GM10266 (cell line): ENCODE data around the gene TNRC18.

Experiments
- DNase-seq: peaks from one replicate; pipeline ENCODE4 v3.0.0; 2012; ENCODE audit errors: extremely low spot score
- TF ChIP-seq, protein P1 (sequence below): IDR thresholded peaks from 2 replicates; pipeline ENCODE4 v1.5.1; 2012; ENCODE audit warnings: mild to moderate bottlenecking, low read depth; ENCODE audit not compliant: control insufficient read depth, insufficient read depth; ENCODE audit errors: missing control alignments

The TNRC18 gene

DNA sequence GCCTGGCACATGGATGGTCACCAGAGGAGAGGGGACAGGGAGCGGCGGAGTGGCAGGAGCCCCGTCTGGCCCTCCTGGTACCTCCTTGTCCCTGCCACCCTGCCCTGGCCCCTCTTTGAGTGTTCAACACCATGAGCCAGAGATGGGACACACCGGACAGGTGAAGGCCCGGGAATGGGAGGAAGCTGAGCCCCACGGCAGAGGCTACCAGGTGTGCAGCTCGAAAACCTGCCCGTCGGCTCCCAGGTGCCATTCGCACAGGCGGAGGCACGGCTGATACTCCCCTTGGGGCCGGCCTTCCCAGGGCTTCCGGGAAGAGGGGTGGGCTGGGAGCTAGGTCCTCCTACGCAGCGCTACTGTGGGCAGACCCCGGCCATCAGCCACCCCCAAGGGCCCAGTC lies 44.1 kb downstream of the TNRC18 start:
- TF ChIP-seq, protein P1, sequence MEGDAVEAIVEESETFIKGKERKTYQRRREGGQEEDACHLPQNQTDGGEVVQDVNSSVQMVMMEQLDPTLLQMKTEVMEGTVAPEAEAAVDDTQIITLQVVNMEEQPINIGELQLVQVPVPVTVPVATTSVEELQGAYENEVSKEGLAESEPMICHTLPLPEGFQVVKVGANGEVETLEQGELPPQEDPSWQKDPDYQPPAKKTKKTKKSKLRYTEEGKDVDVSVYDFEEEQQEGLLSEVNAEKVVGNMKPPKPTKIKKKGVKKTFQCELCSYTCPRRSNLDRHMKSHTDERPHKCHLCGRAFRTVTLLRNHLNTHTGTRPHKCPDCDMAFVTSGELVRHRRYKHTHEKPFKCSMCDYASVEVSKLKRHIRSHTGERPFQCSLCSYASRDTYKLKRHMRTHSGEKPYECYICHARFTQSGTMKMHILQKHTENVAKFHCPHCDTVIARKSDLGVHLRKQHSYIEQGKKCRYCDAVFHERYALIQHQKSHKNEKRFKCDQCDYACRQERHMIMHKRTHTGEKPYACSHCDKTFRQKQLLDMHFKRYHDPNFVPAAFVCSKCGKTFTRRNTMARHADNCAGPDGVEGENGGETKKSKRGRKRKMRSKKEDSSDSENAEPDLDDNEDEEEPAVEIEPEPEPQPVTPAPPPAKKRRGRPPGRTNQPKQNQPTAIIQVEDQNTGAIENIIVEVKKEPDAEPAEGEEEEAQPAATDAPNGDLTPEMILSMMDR: no peak
- no peak for DNase-seq

DNA sequence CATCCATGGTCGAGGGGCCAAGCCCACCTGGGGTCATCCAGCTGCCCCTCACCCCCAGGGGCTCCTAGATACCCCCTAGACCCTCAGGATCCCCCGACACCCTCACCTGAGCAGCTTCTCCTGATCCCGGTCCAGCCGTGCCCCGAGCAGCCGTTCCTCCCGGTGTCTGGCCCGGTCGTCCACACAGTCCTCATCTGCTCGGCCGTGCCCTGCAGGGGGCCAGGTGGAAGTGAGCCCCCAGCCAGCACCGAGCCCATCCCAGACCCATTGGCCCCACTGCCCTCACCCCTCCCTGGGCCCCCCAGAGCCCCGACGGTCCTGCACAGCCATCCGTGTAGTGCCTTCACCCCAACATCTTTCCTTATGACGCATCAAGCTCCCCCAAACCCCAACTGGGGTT lies 45.8 kb downstream of the TNRC18 start:
- DNase-seq: no peak

GRCh38 chr7:5377279-5377678 lies 46.4 kb downstream of the TNRC18 start:
- TF ChIP-seq, protein P1: no peak
- DNase-seq: no peak

More for the DNA sequence above, 45.8 kb downstream of the TNRC18 start:
- TF ChIP-seq, protein P1: no peak

GRCh38 chr7:5375925-5376324 lies 47.7 kb downstream of the TNRC18 start:
- TF ChIP-seq, protein P1: no peak
- no peak for DNase-seq

- TF ChIP-seq, protein P1: no peak
- no peak for DNase-seq
Observed at GRCh38 chr7:5374464-5374863, 49.2 kb downstream of the TNRC18 start.

- no peak for DNase-seq
- TF ChIP-seq, protein P1: no peak
Observed at GRCh38 chr7:5373300-5373699, 50.3 kb downstream of the TNRC18 start.

DNA sequence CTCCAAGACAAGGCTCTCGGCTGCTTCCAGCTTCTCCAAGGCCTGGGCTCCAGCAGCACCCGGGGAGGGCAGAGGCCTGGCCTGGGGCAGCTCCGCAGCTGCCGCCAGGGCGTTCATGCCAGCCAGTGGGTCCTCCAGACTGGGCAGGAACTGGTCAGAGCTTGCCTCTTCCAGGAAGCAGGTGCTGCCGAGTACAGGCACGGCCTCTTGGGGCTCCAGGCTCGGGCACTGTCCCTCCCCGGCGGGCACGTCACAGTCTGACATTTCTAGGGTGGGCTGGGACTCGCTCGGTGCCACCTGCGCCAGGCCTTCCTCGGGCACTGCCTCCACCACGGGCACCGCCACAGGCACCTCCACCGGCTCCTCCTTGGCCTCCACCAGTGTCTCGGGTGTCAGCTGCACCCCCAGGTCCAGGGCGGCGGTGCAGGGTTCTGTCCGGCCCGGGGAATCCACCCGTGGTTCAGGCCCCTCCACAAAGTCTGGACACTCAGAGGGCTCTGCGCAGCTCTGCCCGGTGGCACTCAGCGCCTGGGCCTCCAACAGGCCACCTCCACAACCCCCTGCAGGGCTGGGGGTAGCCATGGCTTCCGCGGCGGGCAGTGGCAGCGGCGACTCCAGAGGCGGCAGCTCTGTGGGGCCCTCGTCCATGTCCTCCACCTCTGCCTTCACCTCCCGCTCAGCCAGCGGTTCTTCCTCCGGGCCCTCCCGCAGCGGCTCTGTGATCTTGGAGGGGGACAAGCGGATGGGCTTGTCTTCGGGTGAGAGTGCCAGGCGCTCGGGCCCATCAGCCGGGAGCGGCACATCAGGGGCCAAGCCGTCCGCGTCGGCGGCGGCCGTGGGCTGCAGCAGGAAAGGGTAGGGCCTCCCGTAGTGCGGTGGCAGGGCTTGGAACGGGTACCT lies 52.9 kb downstream of the TNRC18 start:
- no peak for DNase-seq
- TF ChIP-seq, protein P1: no peak
